C4-2B (cell line): ENCODE data around the gene CCL5.

Experiments used
- CTCF ChIP-seq: fragments of 450-650 bp; conservative IDR thresholded peaks from 2 replicates; pipeline ENCODE4 v1.5.1; 2017; ENCODE audit warnings: mild to moderate bottlenecking
- ZFX ChIP-seq: fragments of 450-650 bp; IDR thresholded peaks from 2 replicates; pipeline ENCODE4 v1.6.1; 2017

DNA sequence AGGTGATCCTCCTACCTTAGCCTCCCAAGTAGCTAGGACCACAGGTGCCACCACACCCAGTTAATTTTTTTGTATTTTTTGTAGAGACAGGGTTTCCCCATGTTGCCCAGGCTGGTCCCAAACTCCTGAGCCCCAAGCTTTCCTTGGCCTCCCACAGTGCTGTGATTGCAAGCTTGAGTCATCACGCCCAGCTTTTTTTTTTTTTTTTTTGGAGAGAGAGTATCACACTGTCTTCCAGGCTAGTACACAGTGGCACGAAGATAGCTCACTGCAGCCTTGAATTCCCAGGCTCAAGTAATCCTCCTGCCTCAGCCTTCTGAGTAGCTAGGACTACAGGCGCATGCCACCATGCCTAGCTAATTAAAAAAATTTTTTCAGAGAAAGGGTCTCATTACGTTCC lies 38.7 kb downstream of the CCL5 start:
- TF ChIP-seq CTCF (no peak), ZFX (no peak)
